ENCODE measurements around the gene MRPL53.

The MRPL53 gene

GRCh38 chr2:74472086-74472944, at the start of gene MRPL53:
TSS of gene MRPL53 (minus strand) at chr2:74472680. CDS start at chr2:74472660, 20 bp downstream.
- DNase-seq: peak; percentile 97

GRCh38 chr2:74516650-74517049, 44.2 kb upstream of the MRPL53 start:
- no peak for DNase-seq

- DNase-seq: peak; percentile 87
Observed at GRCh38 chr2:74515981-74516633, 43.6 kb upstream of the MRPL53 start.

- no peak for DNase-seq
Observed at GRCh38 chr2:74515271-74515980, 42.9 kb upstream of the MRPL53 start.

- no peak for DNase-seq
Observed at GRCh38 chr2:74514368-74515270, 42.1 kb upstream of the MRPL53 start, which contains the start of gene TLX2. TSS of gene TLX2 (plus strand) at chr2:74514450. CDS start at chr2:74514807, 357 bp downstream.

GRCh38 chr2:74513605-74514367, 41.3 kb upstream of the MRPL53 start:
- DNase-seq: no peak

- DNase-seq: no peak
Observed at GRCh38 chr2:74512744-74513604, 40.5 kb upstream of the MRPL53 start.

- no peak for DNase-seq
Observed at GRCh38 chr2:74511104-74511989, 38.9 kb upstream of the MRPL53 start.

GRCh38 chr2:74510272-74510671, 37.8 kb upstream of the MRPL53 start:
- no peak for DNase-seq

- DNase-seq: no peak
Observed at GRCh38 chr2:74507926-74508520, 35.5 kb upstream of the MRPL53 start.

GRCh38 chr2:74507145-74507925, 34.9 kb upstream of the MRPL53 start, which contains the start of gene PCGF1:
TSS of gene PCGF1 (minus strand) at chr2:74507695. CDS start at chr2:74507668, 27 bp downstream.
- DNase-seq: peak; percentile 99

GRCh38 chr2:74505448-74506246, 33.2 kb upstream of the MRPL53 start:
- no peak for DNase-seq

- no peak for DNase-seq
Observed at GRCh38 chr2:74504591-74504990, 32.1 kb upstream of the MRPL53 start.

- DNase-seq: no peak
Observed at GRCh38 chr2:74503506-74504475, 31.3 kb upstream of the MRPL53 start.

GRCh38 chr2:74502720-74503505, 30.4 kb upstream of the MRPL53 start:
- DNase-seq: peak; percentile 84

Data from femur (tissue), 1 donor.